ENCODE measurements around the gene HOGA1. TPM values are rescaled to one million over a fixed set of nuclear protein-coding genes. Genes with fewer than 3 reads are reported as not detected.

HOGA1 gene
- total RNA-seq, 1 donor from 2014 or later, result 2.1 TPM

GRCh38 chr10:97596101-97597082, 12.2 kb downstream of the HOGA1 start:
- Mint-ChIP-seq H3K4me1 (ENCODE audit: unreplicated experiment) (no peaks in the 10 kb centered on the region), H3K4me3 (no peak overlapping the region), H3K27me3 (no peaks in the 10 kb centered on the region), H3K27ac (peak overlapping the region; percentile 2), H3K36me3 (no peaks in the 10 kb centered on the region), H3K9me3 (no peaks in the 10 kb centered on the region)
- no peak for TF ChIP-seq CTCF (conservative IDR thresholded peaks at IDR 0.05)
- DNase-seq (ENCODE audit: extremely low spot score, unreplicated experiment), result no peak

GRCh38 chr10:97597778-97598177, 13.6 kb downstream of the HOGA1 start:
- Mint-ChIP-seq H3K27ac (peak overlapping the region; percentile 21), H3K27me3 (no peaks in the 10 kb centered on the region), H3K4me1 (ENCODE audit: unreplicated experiment) (no peaks in the 10 kb centered on the region), H3K4me3 (no peak overlapping the region), H3K36me3 (no peaks in the 10 kb centered on the region), H3K9me3 (no peaks in the 10 kb centered on the region)
- no peak for TF ChIP-seq CTCF (conservative IDR thresholded peaks at IDR 0.05)
- DNase-seq (ENCODE audit: extremely low spot score, unreplicated experiment), result no peak

GRCh38 chr10:97598407-97599271, 14.4 kb downstream of the HOGA1 start:
- H3K27me3 Mint-ChIP-seq, result no peaks in the 10 kb centered on the region
- TF ChIP-seq CTCF (conservative IDR thresholded peaks at IDR 0.05), result no peak
- no peak overlapping the region for H3K4me3 Mint-ChIP-seq
- H3K4me1 Mint-ChIP-seq (ENCODE audit: unreplicated experiment), result no peaks in the 10 kb centered on the region
- H3K9me3 Mint-ChIP-seq, result no peaks in the 10 kb centered on the region
- peak overlapping the region; percentile 48 for H3K27ac Mint-ChIP-seq
- no peak for DNase-seq (ENCODE audit: extremely low spot score, unreplicated experiment)
- H3K36me3 Mint-ChIP-seq, result no peaks in the 10 kb centered on the region

GRCh38 chr10:97599272-97599619, 15.1 kb downstream of the HOGA1 start:
- Mint-ChIP-seq H3K27ac (peak overlapping the region; percentile 48), H3K27me3 (no peaks in the 10 kb centered on the region), H3K4me1 (ENCODE audit: unreplicated experiment) (no peaks in the 10 kb centered on the region), H3K4me3 (no peak overlapping the region), H3K9me3 (no peaks in the 10 kb centered on the region), H3K36me3 (no peaks in the 10 kb centered on the region)
- DNase-seq (ENCODE audit: extremely low spot score, unreplicated experiment), result no peak
- no peak for TF ChIP-seq CTCF (conservative IDR thresholded peaks at IDR 0.05)

- H3K4me1 Mint-ChIP-seq (ENCODE audit: unreplicated experiment), result no peaks in the 10 kb centered on the region
- TF ChIP-seq CTCF (conservative IDR thresholded peaks at IDR 0.05), result no peak
- H3K27me3 Mint-ChIP-seq, result no peaks in the 10 kb centered on the region
- H3K9me3 Mint-ChIP-seq, result no peaks in the 10 kb centered on the region
- no peak for DNase-seq (ENCODE audit: extremely low spot score, unreplicated experiment)
- H3K36me3 Mint-ChIP-seq, result no peaks in the 10 kb centered on the region
- H3K27ac Mint-ChIP-seq, result no peak overlapping the region
- no peak overlapping the region for H3K4me3 Mint-ChIP-seq
Observed at GRCh38 chr10:97600616-97601015, 16.4 kb downstream of the HOGA1 start.

Data from type B pancreatic cell (in vitro differentiated cells).